ENCODE measurements around the gene SPG11.
"Not testable (repeated sequence)": the region's sequence is repeated elsewhere in the genome, so short reads cannot be mapped to it uniquely, and the experiment has no call there.

SPG11 gene

DNA sequence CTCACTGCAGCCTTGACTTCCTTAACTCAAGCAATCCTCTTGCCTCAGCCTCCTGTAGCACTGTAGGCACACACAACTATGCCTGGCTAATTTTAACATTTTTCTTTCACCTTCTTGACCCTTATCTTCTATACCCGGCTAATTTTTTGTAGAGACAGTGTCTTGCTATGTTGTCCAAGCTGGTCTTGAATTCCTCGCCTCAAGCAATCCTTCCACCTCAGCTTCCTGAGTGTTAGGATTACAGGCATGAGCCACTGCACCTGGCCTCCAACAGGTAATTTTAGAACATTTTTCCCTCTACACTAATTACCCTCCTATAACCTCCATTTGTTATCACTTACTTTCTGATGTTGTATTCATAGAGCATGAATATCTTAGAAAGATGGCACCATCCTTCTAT is 60.3 kb downstream of the SPG11 start:
- DNase-seq = no peak

DNA sequence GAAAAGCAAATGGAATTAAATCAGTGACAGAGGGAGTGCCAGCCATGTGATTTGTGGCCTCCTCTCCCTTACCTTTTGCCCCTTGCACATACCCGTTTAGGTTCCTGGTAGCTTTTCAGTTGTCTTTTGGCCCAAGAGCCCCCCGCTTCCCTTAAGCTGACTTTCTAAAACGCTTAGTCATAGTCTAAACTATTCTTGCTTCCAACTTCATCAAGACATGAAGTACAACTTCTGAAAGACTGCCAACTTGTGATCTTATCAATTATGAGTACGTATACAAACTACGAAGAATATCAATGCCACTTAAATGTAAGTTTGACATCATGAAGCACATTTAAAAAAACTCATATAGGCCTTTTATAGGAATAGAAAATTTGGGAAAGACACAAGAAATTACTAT is 64.6 kb downstream of the SPG11 start:
- DNase-seq = peak; percentile 85

DNA sequence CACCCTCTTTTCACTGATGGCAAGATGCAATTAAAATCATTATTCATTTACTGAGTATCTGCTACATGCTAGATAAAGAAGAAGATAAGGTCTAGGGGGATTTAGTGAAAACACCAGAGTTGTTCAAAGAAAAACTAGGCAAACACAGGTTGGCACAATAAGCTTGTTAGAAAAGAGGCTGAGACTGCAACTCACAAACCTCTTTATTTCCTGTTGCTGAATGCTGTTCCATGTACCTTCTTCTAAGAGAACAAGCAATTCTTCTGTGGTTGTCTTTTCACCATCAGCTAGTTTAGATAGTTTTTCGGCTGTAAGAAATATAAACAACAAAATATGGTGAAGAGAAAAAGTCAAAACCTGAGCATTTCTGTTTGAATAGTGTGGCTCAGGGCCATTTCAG is 65.4 kb downstream of the SPG11 start:
- no peak for DNase-seq

DNA sequence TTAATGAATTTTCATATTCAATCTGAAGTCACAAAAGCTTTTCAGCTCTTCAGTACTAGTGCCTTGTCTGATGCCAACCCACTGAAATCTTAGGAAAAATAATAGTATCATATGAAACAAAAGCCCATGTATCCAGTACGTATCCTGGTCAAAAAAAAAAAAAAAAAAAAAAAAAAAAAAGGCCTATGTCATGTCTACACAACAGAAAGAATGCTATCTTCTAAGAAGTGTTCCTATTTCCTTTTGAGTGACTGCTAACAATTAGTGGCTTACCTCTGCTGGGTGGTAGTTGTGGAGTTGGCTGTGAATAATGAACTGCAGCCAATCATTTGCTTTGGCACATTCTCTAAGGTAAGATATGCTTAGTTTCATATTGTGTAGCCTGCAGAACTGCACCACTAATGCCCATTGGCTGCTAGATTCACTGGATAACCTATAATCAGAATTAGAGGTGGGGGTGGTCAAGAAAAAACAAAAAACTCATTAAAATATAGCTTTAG is 66.9 kb downstream of the SPG11 start:
- DNase-seq = no peak

DNA sequence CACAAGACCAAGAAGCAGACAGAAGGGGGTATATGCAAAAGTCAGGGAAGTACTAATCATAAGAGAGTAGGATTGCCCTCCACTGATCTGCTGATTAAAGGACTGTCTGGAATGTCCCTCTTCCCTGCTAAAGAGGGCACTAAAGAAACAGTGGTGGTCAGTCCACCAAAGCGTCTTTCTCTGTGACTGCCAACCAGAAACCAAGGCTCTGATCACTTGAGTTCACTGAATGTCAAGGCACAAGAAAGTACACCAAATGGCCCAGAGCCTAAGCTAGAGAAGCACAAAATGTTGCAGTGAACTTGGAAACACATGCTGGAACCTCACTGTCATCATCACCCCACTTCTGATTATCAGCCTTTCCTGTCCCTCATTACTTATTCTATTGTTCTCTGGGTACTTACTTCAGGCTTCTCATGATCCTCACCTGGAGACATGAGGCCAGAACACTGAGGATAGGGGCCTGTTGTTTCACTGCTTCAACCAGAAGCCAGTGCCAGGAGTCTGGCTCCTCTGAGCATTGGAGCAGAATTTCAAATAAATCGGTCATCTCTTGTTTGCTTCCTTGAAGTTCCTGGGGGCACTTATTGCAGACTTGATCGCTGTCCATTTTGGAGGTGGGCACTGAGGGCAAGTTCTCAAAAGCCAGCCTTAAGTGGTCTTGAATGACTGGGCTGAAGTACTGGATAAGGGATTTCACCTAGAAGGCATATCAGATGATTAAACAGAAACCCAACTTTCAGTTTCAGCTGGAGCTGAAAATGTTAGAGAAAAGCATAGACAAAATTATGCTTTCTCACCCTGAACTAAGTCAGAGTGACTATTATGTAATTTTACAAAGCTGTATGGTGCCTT is 67.6 kb downstream of the SPG11 start:
- no peak for DNase-seq

DNA sequence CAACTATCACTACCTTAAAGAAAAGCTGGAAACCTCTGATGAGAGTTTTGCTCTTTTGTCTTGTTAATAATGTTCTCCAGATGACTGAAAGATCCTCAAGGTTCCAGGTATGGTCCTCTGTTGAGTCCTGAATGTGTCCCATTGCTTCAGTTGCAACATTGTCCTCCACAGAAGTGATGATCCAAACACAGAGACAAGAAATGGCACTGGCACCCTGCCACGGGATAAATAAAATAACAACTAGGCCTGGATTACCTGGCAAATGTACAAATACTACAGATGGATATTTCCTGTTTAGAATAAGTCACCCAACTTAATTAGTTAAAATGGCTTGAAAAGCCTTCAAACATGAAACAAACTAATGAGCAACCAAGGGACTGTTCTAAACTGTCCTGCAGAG is 68.2 kb downstream of the SPG11 start:
- no peak for DNase-seq

DNA sequence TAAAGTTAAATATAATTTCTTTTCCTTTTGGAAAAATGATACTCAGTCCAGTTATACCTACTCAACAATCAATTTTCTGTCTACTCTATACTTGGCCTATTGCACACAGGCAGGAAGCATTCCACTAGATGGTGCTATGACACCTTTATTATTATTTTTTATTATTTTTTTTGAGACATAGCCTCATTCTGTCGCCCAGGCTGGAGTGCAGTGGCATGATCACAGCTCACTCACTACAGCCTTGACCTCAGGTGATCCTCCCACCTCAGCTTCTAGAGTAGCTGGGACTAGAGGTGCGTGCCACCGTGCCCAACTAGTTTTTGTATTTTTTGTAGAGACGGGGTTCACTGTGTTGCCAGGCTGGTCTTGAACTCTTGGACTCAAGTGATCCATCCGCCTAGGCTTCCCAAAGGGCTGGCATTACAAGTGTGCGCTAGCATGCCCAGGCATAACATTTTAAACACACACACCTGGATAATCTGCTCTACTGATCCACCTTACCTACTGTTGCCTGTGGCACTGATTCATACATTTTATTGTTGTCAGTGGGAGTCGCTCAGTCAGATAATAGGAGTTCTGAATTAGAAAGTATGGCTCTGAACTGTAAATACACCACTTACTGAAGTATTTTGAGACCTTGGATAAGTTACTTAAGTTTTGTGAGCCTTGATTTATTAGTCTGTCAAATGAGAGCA is 70.3 kb downstream of the SPG11 start:
- DNase-seq = peak; percentile 64

DNA sequence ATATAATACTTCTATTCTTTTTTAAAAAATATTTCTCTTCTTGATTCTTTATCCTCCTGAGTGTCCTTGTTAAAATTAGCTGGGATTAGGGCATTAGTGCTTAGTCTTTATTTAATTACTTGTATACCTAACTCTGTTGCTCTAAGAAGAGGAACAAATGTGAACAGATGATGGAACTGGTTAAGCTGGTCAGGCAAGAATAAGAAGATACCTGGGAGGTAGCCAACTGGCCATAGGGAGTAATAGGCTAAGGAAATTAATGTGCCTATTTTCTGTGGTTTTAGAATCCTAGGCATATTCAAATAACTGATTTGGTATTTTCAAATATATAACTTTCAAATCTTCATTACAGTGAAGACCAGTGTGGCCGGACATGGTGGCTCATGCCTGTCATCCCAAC is 72.1 kb downstream of the SPG11 start:
- no peak for DNase-seq

DNA sequence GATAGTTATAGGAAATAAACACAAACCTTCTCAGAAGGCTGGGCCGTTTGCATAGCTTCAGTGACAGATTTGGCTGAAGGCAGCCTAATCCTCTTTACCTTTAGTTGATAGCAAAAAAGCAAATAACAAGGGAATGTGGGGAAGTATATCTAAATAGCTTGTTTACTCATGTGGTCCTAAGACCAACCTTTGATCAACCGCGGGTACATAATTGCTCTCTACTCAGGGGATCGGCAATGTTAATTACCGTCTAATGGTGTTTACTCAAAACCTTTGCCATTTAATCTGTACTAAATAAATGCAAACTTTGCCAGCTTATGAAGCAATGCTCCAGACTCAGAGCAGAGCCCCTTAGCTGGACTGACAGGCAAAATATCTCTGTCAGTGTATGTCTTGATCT is 74.9 kb downstream of the SPG11 start:
- no peak for DNase-seq

DNA sequence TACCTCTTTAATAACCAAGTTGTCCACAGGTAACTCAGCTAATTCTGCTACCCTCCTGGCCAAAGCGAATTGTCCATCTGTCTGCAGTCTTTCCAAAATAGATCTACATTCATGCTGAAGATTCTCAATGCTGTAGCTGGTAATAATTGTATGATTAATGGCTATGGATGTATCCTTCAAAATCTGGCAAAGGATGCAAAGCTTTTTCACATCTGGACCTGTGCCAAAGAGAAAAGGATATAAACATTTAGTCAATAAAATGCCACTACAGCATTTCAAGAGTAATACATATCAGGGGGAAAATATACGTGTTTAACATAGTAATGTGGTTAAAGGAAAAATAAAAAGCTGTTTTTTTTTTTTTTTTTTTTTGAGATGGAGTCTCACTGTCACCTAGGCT is 77.8 kb downstream of the SPG11 start:
- no peak for DNase-seq

DNA sequence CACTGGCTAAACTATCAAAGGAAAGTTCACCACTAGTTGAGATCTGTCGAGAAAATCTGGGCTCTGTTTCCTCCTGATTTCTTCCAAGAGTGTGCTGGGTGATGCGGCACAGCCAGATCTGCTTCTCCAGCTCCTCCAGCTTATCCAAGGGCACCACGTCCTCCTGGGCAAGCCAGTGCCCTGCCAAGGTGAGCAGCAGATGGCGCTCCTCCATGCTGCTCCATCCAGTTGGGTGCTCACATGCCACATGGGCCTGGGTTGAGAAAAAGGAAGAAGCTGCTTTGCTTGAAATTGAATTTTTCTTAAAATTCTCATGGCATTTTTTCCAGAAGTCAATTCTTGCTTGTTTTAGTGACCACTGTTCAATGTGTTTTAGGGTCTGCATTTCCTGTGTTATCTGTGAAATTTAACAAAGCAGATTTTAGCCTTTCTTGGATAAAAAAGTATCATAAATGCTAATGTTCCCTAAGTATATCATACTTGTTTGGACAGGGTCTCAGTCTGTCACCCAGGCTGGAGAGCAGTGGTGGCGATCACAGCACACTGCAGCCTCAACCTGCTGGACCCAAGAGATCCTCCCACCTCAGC is 79.2 kb downstream of the SPG11 start:
- peak; percentile 78 for DNase-seq

DNA sequence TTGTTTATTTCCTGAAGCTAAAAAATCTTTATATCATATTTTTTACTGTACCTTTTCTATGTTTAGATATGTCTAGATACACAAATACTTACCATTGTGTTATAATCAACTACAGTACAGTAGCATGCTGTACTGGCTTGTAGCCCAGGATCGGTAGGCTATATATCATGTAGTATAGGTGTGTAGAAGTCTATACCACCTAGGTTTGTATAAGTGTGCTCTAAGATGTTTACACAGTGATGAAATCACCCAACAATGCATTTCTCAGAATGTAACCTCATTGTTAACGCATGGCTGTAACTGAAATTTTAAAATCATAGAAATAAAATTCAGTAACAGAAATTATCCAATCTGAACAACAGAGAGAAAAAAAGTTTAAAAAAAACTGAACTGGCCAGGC is 83.4 kb downstream of the SPG11 start:
- no peak for DNase-seq

DNA sequence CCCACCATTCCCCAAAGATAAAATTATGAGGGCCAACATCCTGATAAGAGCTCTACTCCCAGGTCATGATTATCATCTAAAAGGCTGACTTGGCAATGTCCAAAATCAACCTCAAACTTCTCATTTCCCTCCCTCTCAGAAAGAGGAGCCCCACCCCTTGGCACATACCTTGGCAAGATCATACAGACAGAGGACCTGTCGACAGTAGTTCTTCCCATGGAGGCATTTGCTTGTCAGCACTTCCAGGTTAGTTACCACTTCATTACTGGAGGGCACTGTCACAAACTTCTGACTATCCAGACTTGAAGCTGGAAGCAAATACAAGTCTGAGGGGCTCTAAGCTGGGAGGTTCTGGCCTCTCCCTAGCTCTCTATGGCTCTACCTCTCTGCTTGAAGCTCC is 88.7 kb downstream of the SPG11 start:
- DNase-seq = no peak

DNA sequence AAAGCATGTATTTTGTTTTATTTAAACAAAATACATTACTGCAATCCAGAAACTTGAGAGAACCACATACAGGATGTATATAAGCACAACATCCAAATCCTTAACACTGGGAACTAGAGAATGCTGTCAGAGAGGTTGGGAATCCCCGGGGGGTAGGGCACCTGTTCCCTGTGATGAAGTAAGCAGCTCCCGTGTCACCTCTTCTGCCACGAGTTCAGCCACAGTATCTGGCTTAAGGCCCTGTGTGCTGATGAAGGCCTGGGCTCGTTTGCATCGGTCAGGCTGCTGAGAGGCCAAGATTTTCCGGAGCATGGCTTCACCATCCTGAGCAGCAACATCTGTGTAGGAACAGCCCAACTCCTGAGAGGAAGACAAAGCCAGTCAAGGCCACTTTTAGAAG is 90.1 kb downstream of the SPG11 start:
- no peak for DNase-seq

DNA sequence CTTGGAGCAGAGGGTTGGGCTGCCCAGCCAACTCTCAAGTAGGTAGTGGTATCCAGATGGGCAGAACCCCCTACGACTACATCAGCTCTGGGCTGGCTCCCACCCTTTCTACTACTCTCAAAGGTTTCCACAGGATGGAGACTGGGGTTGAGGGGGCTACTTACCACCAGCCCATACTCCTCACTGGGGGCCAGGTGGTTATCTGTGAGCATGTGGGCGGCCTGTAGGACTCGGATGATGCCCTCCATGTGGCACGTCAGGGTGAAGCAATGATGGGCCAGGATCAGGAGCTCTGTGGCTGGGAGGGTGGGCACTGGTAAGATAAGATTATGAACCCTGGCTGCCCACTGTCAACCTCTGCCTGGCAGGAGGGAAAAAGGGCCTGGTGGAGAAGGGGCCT is 93.1 kb downstream of the SPG11 start:
- DNase-seq = peak; percentile 66

DNA sequence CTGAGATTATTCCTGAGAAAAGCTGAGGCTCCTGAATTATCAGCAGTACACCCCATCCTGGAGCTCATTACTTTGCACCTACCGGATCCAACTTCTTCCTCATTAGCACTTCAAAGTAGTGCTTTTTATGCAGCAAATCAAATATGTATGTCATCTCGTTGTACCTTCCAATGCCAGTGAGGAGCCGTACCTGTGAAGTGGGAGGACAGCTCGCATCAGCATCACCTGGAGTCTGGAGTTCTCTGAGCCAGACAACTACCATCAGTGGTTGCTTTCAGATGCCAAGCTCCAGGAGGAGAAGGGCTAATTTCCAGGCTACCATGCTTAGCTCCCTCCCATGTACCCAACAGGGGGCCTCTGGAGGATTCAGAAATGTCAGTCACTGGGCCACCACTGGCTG is 94.1 kb downstream of the SPG11 start:
- no peak for DNase-seq

DNA sequence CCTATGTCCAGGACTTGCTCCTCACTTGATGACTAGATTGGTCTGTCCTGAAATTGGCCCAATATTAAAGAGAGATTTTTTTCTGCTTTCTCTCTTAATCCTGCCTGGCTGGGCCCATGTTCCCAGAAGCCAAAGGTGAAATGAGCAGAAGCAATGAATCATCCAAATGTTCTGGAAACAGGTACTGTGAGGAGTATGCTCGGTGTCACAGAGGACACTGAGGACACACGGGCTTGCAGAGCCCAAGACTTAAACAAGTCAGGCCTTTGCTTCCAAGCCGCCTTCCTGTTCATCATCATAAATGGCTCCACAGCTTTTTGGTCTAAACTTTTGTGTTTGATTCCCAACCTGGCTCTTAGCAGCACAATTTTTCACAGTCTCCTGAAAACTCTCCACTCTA is 95.1 kb downstream of the SPG11 start:
- no peak for DNase-seq

DNA sequence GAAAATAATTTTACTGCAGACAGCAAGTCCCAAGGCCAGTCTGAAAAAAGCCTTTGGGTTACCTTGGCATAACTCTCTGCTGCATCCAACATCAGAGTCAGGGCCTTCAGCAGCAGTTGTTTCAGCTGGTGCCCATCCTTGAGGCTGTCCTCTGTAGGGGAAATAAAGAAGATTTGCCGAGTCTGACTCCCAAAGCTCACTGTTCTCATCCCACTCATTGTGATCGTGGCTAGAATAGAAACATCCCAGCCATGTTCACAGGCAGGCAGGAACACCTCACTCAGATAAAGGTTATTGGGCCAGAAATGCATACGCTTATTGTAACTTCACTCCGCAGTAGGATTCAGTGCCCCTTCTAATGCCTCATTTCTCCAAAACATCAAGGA is 97.3 kb downstream of the SPG11 start:
- DNase-seq = no peak

DNA sequence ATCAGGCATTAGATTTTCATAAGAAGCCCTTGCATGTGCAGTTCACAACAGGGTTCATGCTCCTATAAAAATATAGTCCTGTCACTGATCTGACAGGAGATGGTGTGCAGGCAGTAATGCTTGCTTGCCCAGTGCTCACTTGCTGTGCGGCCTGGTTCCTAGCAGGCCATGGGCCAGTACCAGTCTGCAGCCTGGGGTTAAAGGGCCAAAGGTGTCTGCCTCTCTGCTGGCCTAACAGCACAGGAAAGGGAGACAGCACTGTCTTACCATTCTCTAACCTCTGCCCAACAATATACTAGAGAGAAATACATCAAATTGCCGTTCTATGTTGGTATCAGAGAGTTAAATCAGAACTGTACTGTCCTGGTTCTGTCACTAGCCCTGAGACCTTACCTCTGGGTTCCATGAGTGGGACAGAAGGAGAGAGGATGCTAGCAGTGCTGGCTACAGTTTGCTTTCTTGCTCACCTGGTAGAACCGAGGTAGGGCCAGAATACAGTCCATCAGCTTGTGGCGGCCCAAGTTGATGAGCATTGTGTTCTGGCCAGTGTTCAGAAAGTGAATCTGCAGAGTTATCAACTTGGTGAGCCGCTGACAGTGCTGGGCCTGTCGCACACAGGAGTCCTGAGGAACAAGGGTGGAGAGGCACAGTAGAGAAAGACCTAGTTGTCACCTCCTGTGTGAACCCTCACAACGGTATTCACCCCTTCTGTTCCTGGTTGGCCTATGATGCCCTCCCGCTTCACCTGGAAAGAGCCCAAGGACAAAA is 97.9 kb downstream of the SPG11 start:
- no peak for DNase-seq

DNA sequence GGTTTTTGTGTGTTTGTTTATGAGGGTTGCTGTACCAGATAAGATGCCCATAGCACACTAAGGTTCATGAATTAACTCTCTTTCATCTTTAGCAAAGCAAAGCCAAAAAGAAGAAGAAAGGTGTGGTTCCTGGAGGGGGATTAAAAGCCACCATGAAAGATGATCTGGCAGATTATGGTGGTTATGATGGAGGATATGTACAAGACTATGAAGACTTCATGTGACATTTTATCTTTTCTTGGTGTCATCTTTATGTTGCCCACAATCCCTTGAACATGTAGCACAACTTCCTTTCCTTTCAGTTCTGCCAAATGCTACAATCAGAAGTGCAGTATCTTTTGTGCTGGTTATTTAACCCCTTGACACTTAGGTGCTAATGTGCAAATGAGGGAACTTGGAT is 102.5 kb downstream of the SPG11 start:
- DNase-seq = not testable (repeated sequence)

DNA sequence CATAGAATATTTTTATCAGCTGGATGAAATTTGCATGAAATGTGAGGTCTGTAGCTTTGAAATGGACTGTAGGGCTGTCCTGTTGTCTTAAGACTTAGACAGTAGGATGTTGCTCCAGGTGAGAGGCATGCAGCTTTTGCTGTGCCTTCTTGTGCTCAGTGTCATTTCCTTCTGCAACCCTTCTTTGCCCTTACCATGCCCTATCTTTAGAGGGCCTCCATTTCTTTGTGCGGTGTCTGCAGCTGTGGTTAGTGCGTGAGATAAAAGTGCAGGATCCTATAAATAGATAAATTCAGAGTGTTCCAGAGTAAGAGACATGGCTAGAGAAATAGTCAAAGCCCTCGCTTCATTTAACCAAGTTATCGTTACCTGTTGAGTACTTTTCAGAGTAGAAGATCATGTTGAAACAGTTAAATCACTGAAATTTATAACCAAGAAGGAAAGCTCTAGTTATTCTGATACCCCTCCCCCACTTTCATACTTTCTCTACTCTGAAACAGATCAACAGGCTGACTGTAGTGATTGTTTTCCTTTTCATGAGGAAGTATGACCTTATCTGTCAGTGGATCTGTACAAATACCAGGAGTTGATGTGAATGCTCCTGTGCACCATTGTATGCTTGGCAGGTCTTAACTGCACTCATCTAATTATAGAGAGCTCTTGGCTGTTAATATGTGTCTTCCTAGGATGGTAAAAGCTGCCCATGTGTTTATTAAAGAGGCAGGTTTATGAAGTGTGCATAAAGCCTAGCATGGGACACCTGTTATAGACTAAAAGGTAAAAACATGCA is 108.3 kb downstream of the SPG11 start:
- DNase-seq = peak; percentile 49

DNA sequence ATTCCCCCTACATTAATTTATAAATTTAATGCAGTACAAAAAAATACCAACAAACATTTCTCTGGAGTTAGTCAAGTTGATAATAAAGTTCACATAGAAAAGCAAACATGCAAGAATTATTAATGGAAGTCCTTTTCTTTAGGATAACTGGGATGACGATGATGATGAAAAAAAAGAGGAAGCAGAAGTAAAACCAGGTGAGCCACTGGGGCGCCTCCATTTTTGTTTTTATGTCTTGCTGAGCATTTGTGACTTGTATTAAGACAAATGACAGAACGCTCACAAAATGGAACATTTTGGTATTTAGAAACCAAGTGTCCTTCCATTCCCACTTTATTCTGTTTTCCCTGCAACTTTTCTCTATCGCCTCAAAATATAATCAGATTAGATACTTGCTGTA is 112.7 kb downstream of the SPG11 start:
- DNase-seq = no peak

Data from hematopoietic multipotent progenitor cell treated with erythropoietin and hydrocortisone succinate and interleukin-3 and kit ligand, for 4 days (in vitro differentiated cells).